WTC11 (cell line): Measurements from ENCODE around the gene MED4. TPM values are rescaled to one million over a fixed set of nuclear protein-coding genes. Genes with fewer than 3 reads are reported as not detected.

Source experiments
- ATAC-seq: fragments of 200-7000 bp; cut with Tn5 transposase; 2 replicates; pipeline ENCODE4 v1.10.0; 2021; ENCODE audit warnings: mild to moderate bottlenecking, moderate library complexity
- CTCF ChIA-PET: fragments of 300-600 bp; sonication (Branson Sonifier 250); formaldehyde crosslinking; loops from one replicate; lab custom pipeline; 2021; ENCODE audit warnings: antibody characterized with exemption; lab: Charles Lee
- POLR2A ChIA-PET: fragments of 350-600 bp; sonication (Branson Sonifier 250); formaldehyde crosslinking; loops from one replicate; lab custom pipeline; 2021; ENCODE audit warnings: antibody characterized with exemption; lab: Charles Lee
- DNase-seq: peaks from one replicate; pipeline ENCODE4 v3.0.0; 2021; ENCODE audit warnings: low spot score
- H3K27ac Mint-ChIP-seq: 2 replicates; pipeline ENCODE4 v1.8.0; 2021; ENCODE audit warnings: mixed read lengths
- H3K27me3 Mint-ChIP-seq: 2 replicates; pipeline ENCODE4 v1.8.0; 2021; ENCODE audit warnings: low read depth, mild to moderate bottlenecking, moderate library complexity, mixed read lengths
- H3K36me3 Mint-ChIP-seq: 2 replicates; pipeline ENCODE4 v1.8.0; 2021; ENCODE audit warnings: mixed read lengths
- H3K4me1 Mint-ChIP-seq: 2 replicates; pipeline ENCODE4 v1.8.0; 2022; ENCODE audit warnings: mixed read lengths
- H3K4me3 Mint-ChIP-seq: 2 replicates; pipeline ENCODE4 v1.8.0; 2021; ENCODE audit warnings: mild to moderate bottlenecking, moderate library complexity, mixed read lengths
- H3K9me3 Mint-ChIP-seq: 2 replicates; pipeline ENCODE4 v1.8.0; 2021; ENCODE audit warnings: mixed read lengths
- ELF4 ChIP-seq: sonication (generic); formaldehyde crosslinking; IDR thresholded peaks from 2 replicates; pipeline ENCODE4 v1.8.1; 2022; ENCODE audit warnings: low read depth, mild to moderate bottlenecking, moderate library complexity, missing genetic modification reagents
- FOXK1 ChIP-seq: sonication (generic); formaldehyde crosslinking; IDR thresholded peaks from 2 replicates; pipeline ENCODE4 v1.8.0; 2022; ENCODE audit warnings: mild to moderate bottlenecking, moderate library complexity, missing genetic modification reagents
- FOXP1 ChIP-seq: sonication (generic); formaldehyde crosslinking; IDR thresholded peaks from 2 replicates; pipeline ENCODE4 v1.8.0; 2022; ENCODE audit warnings: missing genetic modification reagents, mild to moderate bottlenecking, moderate library complexity, borderline replicate concordance
- GRHL2 ChIP-seq: fragments of 250-450 bp; sonication (Bioruptor Pico); IDR thresholded peaks from 2 replicates; pipeline ENCODE4 v1.8.0; 2022; ENCODE audit warnings: mild to moderate bottlenecking, moderate library complexity; ENCODE audit not compliant: insufficient replicate concordance, severe bottlenecking
- HMGA2 ChIP-seq: fragments of 250-450 bp; sonication (Bioruptor Pico); IDR thresholded peaks from 2 replicates; pipeline ENCODE4 v1.4.0; 2021; ENCODE audit warnings: mild to moderate bottlenecking, moderate library complexity
- KAT7 ChIP-seq: sonication (generic); formaldehyde crosslinking; IDR thresholded peaks from 2 replicates; pipeline ENCODE4 v1.8.1; 2023; ENCODE audit warnings: missing genetic modification reagents, mild to moderate bottlenecking, borderline replicate concordance
- MXD4 ChIP-seq: fragments of 250-450 bp; sonication (Bioruptor Pico); IDR thresholded peaks from 2 replicates; pipeline ENCODE4 v1.8.0; 2021; ENCODE audit warnings: mild to moderate bottlenecking, moderate library complexity, borderline replicate concordance
- NFATC4 ChIP-seq: fragments of 250-450 bp; sonication (Bioruptor Pico); IDR thresholded peaks from 2 replicates; pipeline ENCODE4 v1.9.0; 2021; ENCODE audit warnings: mild to moderate bottlenecking
- NFE2L1 ChIP-seq: sonication (generic); formaldehyde crosslinking; IDR thresholded peaks from 2 replicates; pipeline ENCODE4 v1.8.1; 2023; ENCODE audit warnings: missing genetic modification reagents
- SMAD3 ChIP-seq: sonication (generic); formaldehyde crosslinking; IDR thresholded peaks from 2 replicates; pipeline ENCODE4 v1.8.0; 2022; ENCODE audit warnings: missing genetic modification reagents, mild to moderate bottlenecking, borderline replicate concordance
- SOX15 ChIP-seq: fragments of 250-450 bp; sonication (Bioruptor Pico); IDR thresholded peaks from 2 replicates; pipeline ENCODE4 v1.9.0; 2021; ENCODE audit warnings: mild to moderate bottlenecking
- SP1 ChIP-seq: sonication (generic); formaldehyde crosslinking; conservative IDR thresholded peaks from 2 replicates; pipeline ENCODE4 v1.8.1; 2022; ENCODE audit warnings: missing genetic modification reagents
- TCF7 ChIP-seq: sonication (generic); formaldehyde crosslinking; IDR thresholded peaks from 2 replicates; pipeline ENCODE4 v1.8.0; 2022; ENCODE audit warnings: mild to moderate bottlenecking, low read depth, missing genetic modification reagents, moderate library complexity
- ZNF317 ChIP-seq: sonication (generic); formaldehyde crosslinking; IDR thresholded peaks from 2 replicates; pipeline ENCODE4 v1.8.1; 2023; ENCODE audit warnings: low read depth, mild to moderate bottlenecking, moderate library complexity, missing genetic modification reagents, borderline replicate concordance
- ZNF396 ChIP-seq: fragments of 250-450 bp; sonication (Bioruptor Pico); IDR thresholded peaks from 2 replicates; pipeline ENCODE4 v1.8.0; 2021; ENCODE audit warnings: mild to moderate bottlenecking, moderate library complexity, borderline replicate concordance
- ZNF416 ChIP-seq: fragments of 250-450 bp; sonication (Bioruptor Pico); IDR thresholded peaks from 2 replicates; pipeline ENCODE4 v1.9.0; 2021; ENCODE audit warnings: mild to moderate bottlenecking, inconsistent platforms
- total RNA-seq: library from RNA; stranded (reverse); gene quantifications from 3 replicates; pipeline ENCODE4 v1.2.3, GENCODE V29; 2021
- TF ChIP-seq, protein P1 (sequence below): sonication (generic); formaldehyde crosslinking; IDR thresholded peaks from 2 replicates; pipeline ENCODE4 v1.8.0; 2023; ENCODE audit warnings: mild to moderate bottlenecking, missing genetic modification reagents
- TF ChIP-seq, protein P2 (sequence below): sonication (generic); formaldehyde crosslinking; IDR thresholded peaks from 2 replicates; pipeline ENCODE4 v1.8.0; 2022; ENCODE audit warnings: mild to moderate bottlenecking, missing genetic modification reagents
- TF ChIP-seq, protein P3 (sequence below): sonication (generic); formaldehyde crosslinking; IDR thresholded peaks from 2 replicates; pipeline ENCODE4 v1.8.1; 2023; ENCODE audit warnings: mild to moderate bottlenecking, missing genetic modification reagents
- TF ChIP-seq, protein P4 (sequence below): sonication (generic); formaldehyde crosslinking; IDR thresholded peaks from 2 replicates; pipeline ENCODE4 v1.8.0; 2022; ENCODE audit warnings: mild to moderate bottlenecking, missing genetic modification reagents
- TF ChIP-seq, protein P5 (sequence below): fragments of 250-450 bp; sonication (Bioruptor Pico); IDR thresholded peaks from 2 replicates; pipeline ENCODE4 v1.8.0; 2021; ENCODE audit warnings: mild to moderate bottlenecking
- TF ChIP-seq, protein P6 (sequence below): fragments of 250-450 bp; sonication (Bioruptor Pico); IDR thresholded peaks from 2 replicates; pipeline ENCODE4 v1.9.0; 2021; ENCODE audit warnings: mild to moderate bottlenecking
- TF ChIP-seq, protein P7 (sequence below): sonication (generic); formaldehyde crosslinking; IDR thresholded peaks from 2 replicates; pipeline ENCODE4 v1.8.1; 2022; ENCODE audit warnings: missing genetic modification reagents, borderline replicate concordance
- TF ChIP-seq, protein P8 (sequence below): sonication (generic); formaldehyde crosslinking; IDR thresholded peaks from 2 replicates; pipeline ENCODE4 v1.8.1; 2023; ENCODE audit warnings: mild to moderate bottlenecking, missing genetic modification reagents, moderate library complexity

The MED4 gene
- total RNA-seq, 1 experiment from 2014 or later, result 48.1 TPM

DNA sequence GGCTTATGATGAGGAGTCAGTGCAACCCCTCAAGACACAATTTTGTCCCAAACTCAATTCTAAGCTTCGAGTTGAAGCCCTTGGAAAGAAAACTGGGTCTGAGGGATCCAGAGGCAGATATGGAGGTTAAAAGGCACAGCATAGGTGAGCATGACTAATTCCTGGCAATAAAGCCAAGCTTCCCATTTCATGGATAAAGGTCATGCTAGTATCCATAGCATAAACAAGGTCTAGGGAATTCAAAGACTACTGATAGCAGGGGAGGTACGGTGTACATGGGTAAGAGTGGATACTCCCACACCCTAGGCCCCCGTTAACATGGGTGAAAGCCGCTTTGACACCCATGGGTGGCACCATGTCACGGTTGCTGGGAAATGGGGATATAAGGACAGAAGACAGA is 24.0 kb downstream of the MED4 start:
- CTCF ChIA-PET, result no interaction called here
- H3K27me3 Mint-ChIP-seq, result peaks cover 12% of the 10 kb centered on the region
- H3K9me3 Mint-ChIP-seq, result peaks cover 98% of the 10 kb centered on the region
- H3K36me3 Mint-ChIP-seq, result peaks cover 100% of the 10 kb centered on the region
- no peaks in the 10 kb centered on the region for H3K4me1 Mint-ChIP-seq
- DNase-seq (no peak), ATAC-seq (no peak)
- no peak overlapping the region for H3K27ac Mint-ChIP-seq
- POLR2A ChIA-PET, result no interaction called here
- no peak overlapping the region for H3K4me3 Mint-ChIP-seq
- TF ChIP-seq, protein P1, sequence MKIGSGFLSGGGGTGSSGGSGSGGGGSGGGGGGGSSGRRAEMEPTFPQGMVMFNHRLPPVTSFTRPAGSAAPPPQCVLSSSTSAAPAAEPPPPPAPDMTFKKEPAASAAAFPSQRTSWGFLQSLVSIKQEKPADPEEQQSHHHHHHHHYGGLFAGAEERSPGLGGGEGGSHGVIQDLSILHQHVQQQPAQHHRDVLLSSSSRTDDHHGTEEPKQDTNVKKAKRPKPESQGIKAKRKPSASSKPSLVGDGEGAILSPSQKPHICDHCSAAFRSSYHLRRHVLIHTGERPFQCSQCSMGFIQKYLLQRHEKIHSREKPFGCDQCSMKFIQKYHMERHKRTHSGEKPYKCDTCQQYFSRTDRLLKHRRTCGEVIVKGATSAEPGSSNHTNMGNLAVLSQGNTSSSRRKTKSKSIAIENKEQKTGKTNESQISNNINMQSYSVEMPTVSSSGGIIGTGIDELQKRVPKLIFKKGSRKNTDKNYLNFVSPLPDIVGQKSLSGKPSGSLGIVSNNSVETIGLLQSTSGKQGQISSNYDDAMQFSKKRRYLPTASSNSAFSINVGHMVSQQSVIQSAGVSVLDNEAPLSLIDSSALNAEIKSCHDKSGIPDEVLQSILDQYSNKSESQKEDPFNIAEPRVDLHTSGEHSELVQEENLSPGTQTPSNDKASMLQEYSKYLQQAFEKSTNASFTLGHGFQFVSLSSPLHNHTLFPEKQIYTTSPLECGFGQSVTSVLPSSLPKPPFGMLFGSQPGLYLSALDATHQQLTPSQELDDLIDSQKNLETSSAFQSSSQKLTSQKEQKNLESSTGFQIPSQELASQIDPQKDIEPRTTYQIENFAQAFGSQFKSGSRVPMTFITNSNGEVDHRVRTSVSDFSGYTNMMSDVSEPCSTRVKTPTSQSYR (CRISPR knock-in tag), result no peak
- TF ChIP-seq ZNF317 (CRISPR knock-in tag) (0 out of 2 replicates have a peak, but pooled peaks have one; percentile 22), NFATC4 (no peak)
- TF ChIP-seq, protein P2, sequence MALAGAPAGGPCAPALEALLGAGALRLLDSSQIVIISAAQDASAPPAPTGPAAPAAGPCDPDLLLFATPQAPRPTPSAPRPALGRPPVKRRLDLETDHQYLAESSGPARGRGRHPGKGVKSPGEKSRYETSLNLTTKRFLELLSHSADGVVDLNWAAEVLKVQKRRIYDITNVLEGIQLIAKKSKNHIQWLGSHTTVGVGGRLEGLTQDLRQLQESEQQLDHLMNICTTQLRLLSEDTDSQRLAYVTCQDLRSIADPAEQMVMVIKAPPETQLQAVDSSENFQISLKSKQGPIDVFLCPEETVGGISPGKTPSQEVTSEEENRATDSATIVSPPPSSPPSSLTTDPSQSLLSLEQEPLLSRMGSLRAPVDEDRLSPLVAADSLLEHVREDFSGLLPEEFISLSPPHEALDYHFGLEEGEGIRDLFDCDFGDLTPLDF (CRISPR knock-in tag), result no peak
- TF ChIP-seq, protein P3, sequence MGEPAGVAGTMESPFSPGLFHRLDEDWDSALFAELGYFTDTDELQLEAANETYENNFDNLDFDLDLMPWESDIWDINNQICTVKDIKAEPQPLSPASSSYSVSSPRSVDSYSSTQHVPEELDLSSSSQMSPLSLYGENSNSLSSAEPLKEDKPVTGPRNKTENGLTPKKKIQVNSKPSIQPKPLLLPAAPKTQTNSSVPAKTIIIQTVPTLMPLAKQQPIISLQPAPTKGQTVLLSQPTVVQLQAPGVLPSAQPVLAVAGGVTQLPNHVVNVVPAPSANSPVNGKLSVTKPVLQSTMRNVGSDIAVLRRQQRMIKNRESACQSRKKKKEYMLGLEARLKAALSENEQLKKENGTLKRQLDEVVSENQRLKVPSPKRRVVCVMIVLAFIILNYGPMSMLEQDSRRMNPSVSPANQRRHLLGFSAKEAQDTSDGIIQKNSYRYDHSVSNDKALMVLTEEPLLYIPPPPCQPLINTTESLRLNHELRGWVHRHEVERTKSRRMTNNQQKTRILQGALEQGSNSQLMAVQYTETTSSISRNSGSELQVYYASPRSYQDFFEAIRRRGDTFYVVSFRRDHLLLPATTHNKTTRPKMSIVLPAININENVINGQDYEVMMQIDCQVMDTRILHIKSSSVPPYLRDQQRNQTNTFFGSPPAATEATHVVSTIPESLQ (CRISPR knock-in tag), result no peak

DNA sequence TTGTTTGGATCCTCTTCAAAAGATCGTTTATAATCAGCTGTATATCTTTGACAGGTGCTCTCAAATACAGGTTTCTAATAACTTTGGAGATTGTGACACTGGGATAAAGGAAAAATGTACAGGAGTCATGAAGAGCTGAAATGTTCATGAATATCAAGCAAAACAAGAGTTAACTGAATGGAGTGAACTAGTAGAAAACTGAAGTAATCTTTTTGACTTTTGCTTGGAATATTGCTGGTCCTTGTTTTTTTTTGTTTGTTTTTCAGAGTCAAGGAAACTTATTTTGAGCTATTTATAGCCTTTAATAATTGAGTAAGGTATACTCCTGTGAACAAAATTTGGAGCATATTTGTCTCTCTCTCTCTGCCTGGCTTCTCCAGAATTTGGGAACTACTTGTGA is 25.3 kb downstream of the MED4 start:
- ChIA-PET POLR2A (no interaction called here), CTCF (no interaction called here)
- Mint-ChIP-seq H3K27ac (no peak overlapping the region), H3K4me1 (no peaks in the 10 kb centered on the region), H3K9me3 (peaks cover 95% of the 10 kb centered on the region), H3K27me3 (peaks cover 12% of the 10 kb centered on the region), H3K4me3 (no peak overlapping the region), H3K36me3 (peaks cover 100% of the 10 kb centered on the region)
- ATAC-seq, result no peak
- TF ChIP-seq KAT7 (no peak), FOXP1 (CRISPR knock-in tag) (no peak), FOXK1 (CRISPR knock-in tag) (no peak), HMGA2 (CRISPR knock-in tag) (no peak), SOX15 (CRISPR knock-in tag) (no peak), ZNF396 (CRISPR knock-in tag) (no peak), GRHL2 (CRISPR knock-in tag) (no peak), ZNF416 (no peak), ELF4 (CRISPR knock-in tag) (no peak), TCF7 (CRISPR knock-in tag) (no peak), SP1 (CRISPR knock-in tag) (no peak), NFE2L1 (CRISPR knock-in tag) (no peak), SMAD3 (CRISPR knock-in tag) (no peak), NFATC4 (no peak), MXD4 (no peak)
- TF ChIP-seq, protein P4, sequence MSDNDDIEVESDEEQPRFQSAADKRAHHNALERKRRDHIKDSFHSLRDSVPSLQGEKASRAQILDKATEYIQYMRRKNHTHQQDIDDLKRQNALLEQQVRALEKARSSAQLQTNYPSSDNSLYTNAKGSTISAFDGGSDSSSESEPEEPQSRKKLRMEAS (CRISPR knock-in tag), result no peak
- TF ChIP-seq, protein P5, sequence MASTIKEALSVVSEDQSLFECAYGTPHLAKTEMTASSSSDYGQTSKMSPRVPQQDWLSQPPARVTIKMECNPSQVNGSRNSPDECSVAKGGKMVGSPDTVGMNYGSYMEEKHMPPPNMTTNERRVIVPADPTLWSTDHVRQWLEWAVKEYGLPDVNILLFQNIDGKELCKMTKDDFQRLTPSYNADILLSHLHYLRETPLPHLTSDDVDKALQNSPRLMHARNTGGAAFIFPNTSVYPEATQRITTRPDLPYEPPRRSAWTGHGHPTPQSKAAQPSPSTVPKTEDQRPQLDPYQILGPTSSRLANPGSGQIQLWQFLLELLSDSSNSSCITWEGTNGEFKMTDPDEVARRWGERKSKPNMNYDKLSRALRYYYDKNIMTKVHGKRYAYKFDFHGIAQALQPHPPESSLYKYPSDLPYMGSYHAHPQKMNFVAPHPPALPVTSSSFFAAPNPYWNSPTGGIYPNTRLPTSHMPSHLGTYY (CRISPR knock-in tag), result no peak
- TF ChIP-seq, protein P6, sequence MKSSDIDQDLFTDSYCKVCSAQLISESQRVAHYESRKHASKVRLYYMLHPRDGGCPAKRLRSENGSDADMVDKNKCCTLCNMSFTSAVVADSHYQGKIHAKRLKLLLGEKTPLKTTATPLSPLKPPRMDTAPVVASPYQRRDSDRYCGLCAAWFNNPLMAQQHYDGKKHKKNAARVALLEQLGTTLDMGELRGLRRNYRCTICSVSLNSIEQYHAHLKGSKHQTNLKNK (CRISPR knock-in tag), result no peak
- TF ChIP-seq, protein P7, sequence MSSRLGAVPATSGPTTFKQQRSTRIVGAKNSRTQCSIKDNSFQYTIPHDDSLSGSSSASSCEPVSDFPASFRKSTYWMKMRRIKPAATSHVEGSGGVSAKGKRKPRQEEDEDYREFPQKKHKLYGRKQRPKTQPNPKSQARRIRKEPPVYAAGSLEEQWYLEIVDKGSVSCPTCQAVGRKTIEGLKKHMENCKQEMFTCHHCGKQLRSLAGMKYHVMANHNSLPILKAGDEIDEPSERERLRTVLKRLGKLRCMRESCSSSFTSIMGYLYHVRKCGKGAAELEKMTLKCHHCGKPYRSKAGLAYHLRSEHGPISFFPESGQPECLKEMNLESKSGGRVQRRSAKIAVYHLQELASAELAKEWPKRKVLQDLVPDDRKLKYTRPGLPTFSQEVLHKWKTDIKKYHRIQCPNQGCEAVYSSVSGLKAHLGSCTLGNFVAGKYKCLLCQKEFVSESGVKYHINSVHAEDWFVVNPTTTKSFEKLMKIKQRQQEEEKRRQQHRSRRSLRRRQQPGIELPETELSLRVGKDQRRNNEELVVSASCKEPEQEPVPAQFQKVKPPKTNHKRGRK, result no peak
- TF ChIP-seq, protein P8, sequence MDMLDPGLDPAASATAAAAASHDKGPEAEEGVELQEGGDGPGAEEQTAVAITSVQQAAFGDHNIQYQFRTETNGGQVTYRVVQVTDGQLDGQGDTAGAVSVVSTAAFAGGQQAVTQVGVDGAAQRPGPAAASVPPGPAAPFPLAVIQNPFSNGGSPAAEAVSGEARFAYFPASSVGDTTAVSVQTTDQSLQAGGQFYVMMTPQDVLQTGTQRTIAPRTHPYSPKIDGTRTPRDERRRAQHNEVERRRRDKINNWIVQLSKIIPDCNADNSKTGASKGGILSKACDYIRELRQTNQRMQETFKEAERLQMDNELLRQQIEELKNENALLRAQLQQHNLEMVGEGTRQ (CRISPR knock-in tag), result no peak
- no peak for DNase-seq
